Fibroblast of gingiva (primary cell): ENCODE measurements around the gene SHTN1.

Experiments
- DNase-seq: peaks from one replicate; pipeline ENCODE4 v3.0.0-alpha.2; 2011; ENCODE audit warnings: low read depth

SHTN1 gene

GRCh38 chr10:117005026-117005526 is at the start of gene SHTN1:
Gene SHTN1 (minus strand): TSS chr10:117005187. CDS start chr10:117005079, 108 bp downstream.
- DNase-seq = peak; percentile 43

- DNase-seq = no peak
Measured at GRCh38 chr10:117053482-117053881, 48.5 kb upstream of the SHTN1 start.

GRCh38 chr10:117047947-117048346 is 43.0 kb upstream of the SHTN1 start:
- no peak for DNase-seq

- DNase-seq = no peak
Measured at GRCh38 chr10:117016266-117016665, 11.3 kb upstream of the SHTN1 start.

GRCh38 chr10:117014835-117015234 is 9.8 kb upstream of the SHTN1 start:
- DNase-seq = no peak

GRCh38 chr10:117007080-117007479 is 2.1 kb upstream of the SHTN1 start:
- DNase-seq = peak; percentile 67

GRCh38 chr10:117005527-117006055 is 604 bp upstream of the SHTN1 start:
- DNase-seq = no peak

- peak; percentile 29 for DNase-seq
Measured at GRCh38 chr10:117004227-117005025, 561 bp downstream of the SHTN1 start.

- DNase-seq = no peak
Measured at GRCh38 chr10:117003336-117003735, 1.7 kb downstream of the SHTN1 start.

GRCh38 chr10:117002206-117002605 is 2.8 kb downstream of the SHTN1 start:
- DNase-seq = no peak

- DNase-seq = no peak
Measured at GRCh38 chr10:117001144-117001543, 3.8 kb downstream of the SHTN1 start.

- DNase-seq = no peak
Measured at GRCh38 chr10:117000580-117000979, 4.4 kb downstream of the SHTN1 start.

GRCh38 chr10:116998172-116998571 is 6.8 kb downstream of the SHTN1 start:
- no peak for DNase-seq

GRCh38 chr10:116997015-116997414 is 8.0 kb downstream of the SHTN1 start:
- no peak for DNase-seq

GRCh38 chr10:116995648-116996047 is 9.3 kb downstream of the SHTN1 start:
- DNase-seq = no peak

- DNase-seq = no peak
Measured at GRCh38 chr10:116994113-116994890, 10.7 kb downstream of the SHTN1 start.

- no peak for DNase-seq
Measured at GRCh38 chr10:116993610-116994009, 11.4 kb downstream of the SHTN1 start.

GRCh38 chr10:116992183-116992582 is 12.8 kb downstream of the SHTN1 start:
- no peak for DNase-seq

GRCh38 chr10:116990276-116990800 is 14.6 kb downstream of the SHTN1 start:
- no peak for DNase-seq

- no peak for DNase-seq
Measured at GRCh38 chr10:116989439-116989838, 15.5 kb downstream of the SHTN1 start.

- no peak for DNase-seq
Measured at GRCh38 chr10:116988311-116988710, 16.7 kb downstream of the SHTN1 start.

- DNase-seq = no peak
Measured at GRCh38 chr10:116985611-116986010, 19.4 kb downstream of the SHTN1 start.
